ENCODE measurements around the gene IQSEC3.

DNA sequence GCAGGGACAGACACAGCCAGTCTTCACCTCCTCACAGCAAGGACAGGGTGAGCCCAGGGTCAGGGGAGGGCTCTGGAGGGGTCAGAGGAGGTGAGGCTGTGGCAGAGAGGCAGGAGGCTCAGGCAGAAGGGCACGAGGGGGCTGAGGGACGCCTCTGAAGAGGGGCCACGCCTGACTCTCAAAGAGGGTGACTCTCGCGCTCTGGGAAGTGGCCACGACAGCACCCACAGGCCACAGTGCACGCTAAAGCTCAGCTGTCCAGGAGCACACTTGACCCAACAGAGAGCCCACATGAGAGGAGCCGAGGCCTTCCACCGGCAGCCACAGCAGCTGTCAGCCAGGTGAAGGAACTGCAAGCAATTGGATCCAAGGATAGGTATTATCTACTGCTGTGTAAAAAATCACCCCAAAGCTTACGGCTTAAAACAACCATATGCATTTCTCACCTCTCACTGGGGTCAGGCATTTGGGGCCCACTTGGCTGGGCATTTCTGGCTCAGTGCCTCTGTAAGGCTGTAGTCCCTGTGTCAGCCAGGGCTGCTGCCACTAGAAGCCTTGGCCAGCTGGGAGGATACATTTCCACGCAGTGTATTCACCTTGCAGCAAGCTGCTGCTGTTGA, 119.5 kb downstream of the IQSEC3 start:
- no peak for TF ChIP-seq POLR2A (IDR thresholded peaks at IDR 0.05; ENCODE audit: low read length)
- TF ChIP-seq GATA1 (IDR thresholded peaks at IDR 0.05; ENCODE audit: low read depth, low read length) = no peak

Data from erythroblast (primary cell).